HG03521 (cell line): ENCODE data around the gene ZBTB7A.

Experiments used
- ATAC-seq: cut with Tn5 transposase; IDR thresholded peaks from one replicate; pipeline ENCODE4 v1.9.1; 2021; ENCODE audit warnings: mild to moderate bottlenecking, moderate library complexity; ENCODE audit not compliant: unreplicated experiment

Gene ZBTB7A

DNA sequence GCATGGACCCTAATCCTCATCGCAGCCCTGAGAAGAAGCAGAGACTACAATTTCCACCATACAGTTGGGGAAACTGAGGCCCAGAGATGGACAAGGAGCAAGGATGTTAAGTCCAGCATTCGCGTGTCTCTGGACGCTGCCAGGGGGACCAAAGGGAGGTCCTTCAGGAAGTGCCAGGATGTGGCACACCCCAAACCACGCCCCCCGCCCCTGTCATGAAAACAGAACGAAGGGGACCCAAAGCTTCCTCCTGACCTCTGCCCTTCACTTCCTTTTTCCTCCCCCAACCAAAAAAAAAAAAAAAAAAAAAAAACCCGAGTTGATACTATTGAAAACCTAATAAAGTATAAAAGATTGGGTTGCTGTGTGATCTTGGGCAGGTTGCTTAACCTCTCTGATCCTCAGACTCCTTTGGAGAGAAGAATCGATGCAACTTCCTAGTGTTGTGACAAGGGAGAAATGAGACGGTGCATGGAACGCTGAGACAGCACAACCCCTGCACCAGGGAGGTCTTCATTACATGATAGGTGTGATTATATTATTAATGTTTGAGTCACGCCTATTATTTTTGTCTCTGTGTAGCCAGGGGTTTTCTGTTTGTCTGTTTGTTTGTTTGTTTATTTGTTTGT, 2.7 kb upstream of the ZBTB7A start:
- no peak for ATAC-seq

DNA sequence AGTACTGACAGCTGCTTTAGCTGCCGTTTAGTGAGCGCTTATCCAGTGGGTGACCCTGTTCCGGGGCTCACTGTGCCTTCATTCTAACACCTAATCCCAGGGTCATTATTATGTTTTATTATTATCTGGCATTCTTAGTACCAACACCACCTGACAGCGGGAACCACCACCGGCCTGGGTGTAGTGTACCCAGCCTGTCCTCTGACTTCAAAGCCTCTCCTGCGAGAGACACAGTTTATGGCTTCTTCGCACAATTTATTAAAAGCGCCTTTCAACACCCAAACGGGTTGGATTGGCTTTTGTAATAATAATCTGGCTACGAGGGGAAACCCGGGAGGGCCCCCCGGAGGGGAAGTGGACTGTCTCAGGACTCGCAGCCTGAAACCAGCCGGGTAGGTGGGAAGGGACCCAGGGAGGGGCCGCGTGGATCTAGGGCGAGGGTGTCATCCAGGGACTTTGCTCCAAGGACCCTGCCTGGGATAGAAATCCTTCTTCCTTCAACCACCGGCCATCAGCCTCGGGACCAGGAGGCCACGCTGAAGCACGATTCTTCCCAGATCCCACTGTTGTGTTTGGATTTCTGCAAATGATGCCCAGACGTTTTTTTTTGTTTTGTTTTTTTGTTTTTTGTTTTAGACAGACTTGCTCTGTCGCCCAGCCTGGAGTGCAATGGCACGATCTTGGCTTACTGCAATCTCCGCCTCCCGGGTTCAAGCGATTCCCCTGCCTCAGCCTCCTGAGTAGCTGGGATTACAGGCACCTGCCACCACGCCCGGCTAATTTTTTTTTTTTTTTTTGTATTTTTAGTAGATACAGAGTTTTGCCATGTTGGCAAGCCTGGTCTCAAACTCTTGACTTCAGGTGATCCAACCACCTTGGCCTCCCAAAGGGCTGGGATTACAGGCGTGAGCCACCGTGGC, 1.6 kb upstream of the ZBTB7A start:
- no peak for ATAC-seq

DNA sequence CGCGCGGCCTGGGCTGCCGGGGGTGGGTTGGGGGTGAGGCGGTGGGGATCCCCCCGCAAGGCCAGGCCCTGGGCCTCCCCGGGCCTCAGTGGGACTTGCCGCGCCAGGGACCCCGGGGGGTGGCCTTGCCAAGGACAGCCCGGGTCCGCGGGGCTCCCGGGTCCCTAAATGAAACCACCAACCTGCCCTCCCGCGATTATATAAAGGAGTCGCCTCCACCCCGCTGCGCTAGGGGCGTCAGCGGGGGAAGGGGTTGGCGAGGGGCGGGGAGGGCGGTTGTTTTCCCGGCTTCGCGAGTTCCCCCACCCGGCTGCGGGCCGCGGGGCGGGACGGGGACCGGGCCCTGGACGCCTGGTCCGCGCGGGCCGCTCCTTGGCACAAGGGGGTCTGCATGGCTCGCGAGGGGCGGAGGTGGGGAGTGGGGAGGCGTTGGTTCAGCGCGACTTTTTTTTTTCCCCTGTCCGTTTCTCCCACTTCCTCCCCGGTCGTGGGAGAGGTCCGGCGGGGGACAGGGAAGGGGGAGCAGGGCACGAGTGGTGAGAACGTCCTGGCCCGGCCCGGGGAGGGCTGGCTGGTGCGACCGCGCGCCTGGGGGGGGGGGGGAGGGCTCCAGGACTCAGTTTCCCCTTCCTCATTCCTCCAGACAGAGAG, 822 bp upstream of the ZBTB7A start:
- no peak for ATAC-seq

DNA sequence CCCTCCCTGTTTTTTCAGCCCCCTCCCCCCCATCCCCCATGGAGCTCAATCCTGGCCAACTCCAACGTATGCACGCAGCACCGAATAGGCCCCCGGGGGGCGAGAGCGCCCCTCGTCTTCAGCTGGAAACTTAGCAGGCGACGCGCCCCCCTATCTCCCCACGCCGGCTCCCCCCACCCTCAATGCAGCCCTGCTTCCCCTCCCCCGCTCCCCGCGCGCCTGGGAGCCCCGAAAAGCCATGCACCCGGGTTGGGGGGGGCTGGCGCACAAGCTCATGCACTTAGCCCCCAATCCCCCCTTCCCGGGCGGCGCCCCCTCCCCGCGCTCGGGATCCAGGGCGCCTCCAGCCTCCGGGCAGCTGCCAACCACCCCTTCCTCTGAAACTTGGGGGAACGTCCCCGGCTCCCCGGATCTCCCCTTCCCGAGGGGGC, 508 bp downstream of the ZBTB7A start:
- ATAC-seq: no peak

DNA sequence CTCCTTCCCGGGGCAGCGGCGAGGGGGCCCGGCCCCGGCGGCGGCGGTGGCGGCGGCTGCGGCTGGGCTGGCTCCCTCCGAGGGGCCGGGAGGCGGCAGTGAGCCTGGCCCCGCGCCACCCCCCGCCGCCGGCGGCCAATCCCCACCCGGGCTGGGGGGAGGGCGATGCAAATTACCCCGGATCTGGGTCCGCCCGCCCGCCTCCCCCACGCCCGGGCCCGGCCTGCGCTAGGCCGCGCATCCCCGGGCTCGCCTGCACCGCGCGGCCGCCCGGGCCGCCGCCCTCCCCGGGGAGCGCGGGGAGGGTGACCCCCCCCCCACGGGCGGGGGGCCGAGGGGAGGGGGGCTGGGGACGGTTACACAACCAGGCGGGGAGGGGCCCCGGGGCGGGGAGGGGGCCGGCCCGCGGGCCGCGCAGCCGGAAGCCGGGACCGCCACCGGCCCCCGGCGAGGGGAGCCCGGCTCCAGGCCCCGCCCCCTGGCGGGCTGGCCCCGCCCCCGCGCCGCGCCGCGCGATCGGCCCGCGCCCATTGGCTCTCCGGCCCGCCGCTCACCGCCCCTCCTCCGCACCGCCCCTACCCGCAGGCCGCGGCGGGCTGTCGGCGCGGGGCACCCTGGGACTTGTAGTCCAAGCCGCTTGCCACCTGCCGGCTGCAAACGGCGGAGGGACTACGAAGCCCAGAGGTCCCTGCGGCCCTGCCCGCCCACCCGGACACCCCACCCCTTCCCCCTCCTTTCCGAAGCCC, 1.1 kb downstream of the ZBTB7A start:
- ATAC-seq: peak; percentile 73

DNA sequence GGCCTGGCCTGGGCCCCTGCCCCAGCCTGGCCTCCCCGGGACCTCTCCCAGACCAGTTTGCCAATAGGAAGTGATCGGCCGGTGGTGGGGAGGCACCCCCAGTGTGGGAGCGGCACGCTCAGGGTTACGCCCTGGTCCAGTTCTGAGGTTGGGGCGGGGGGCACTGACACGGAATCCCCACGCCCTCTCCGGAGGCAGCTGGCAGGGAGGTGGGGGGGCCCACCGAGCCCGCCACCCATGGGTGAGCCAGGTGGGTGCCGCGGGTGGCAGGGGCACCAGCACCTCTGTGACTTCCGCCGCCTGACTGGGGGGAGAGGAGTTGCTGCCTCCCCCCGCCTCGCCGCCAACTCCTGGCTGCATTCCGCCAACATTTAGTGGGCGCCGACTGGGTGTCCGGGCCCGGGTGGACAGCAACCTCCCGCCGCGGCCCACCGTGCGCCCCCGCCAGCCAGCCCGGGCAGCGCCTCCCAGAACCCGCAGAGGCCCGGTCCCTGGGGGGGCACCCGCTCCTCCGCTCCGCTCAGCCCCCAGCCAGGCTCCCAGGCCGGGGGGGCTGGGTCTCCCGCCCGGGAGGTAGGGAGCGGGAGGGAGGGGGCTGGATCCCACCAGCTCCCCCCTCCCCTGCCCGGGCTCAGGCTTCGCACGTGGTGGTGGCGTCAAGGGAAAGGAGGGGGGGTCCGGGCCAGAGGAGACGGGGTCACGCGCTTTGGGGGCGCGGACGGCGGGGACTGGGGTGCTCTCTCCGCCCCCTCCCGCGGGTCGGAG, 2.0 kb downstream of the ZBTB7A start:
- peak; percentile 4 for ATAC-seq

DNA sequence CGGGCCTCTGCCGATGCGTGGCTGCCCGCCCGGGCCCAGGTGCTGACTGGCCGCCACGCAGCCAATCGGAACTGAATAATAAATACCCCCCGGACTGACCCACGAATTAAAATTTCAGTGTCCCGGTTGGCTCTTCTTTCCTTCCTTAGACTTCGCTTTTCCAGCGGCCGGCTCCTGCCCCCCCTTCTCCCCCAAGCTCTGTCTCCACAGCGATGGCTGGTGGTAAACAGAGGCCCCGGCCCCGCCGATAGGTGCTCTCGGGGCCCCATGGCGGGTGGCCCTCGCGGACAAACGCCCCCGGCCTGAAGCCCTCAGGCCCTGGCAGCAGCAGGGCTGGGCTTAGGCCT, 2.6 kb downstream of the ZBTB7A start:
- ATAC-seq: no peak

DNA sequence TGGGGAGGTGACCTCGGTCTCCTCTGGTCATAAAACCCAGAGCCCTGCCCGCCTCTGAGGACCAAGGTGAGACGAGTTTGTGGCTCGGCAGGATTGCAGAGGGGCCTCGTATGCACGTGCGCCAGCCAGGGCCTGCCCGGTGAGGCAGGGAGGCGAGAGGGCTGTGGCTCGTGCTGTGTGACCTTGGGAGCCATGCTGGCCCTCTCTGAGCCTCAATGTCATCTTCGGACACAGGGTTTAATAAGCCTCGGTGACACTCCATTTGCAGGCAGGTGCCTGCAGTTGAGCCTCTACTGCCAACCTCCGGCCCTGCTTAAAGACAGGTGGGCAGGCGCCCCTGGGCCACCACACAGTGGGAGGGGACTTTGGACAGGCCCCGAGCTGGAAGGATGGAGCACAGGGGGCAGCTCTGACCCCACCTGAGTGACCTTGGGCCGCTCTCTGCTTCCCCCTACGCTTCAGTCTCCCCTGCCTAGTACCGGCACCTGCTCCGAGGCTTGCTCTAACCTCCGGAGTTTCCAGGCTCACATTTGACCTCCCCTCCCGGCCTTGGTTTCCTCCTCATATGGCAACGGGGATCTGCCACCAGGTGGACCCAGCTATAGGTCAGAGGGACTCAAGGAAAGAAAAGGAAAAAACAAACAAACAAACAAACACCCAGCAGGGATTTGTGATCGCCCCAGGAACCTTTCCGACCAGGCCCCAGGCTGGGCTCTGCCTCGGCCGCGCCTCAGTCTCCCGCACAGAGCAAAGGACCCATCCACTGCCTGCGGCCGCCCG, 3.1 kb downstream of the ZBTB7A start:
- ATAC-seq: no peak

DNA sequence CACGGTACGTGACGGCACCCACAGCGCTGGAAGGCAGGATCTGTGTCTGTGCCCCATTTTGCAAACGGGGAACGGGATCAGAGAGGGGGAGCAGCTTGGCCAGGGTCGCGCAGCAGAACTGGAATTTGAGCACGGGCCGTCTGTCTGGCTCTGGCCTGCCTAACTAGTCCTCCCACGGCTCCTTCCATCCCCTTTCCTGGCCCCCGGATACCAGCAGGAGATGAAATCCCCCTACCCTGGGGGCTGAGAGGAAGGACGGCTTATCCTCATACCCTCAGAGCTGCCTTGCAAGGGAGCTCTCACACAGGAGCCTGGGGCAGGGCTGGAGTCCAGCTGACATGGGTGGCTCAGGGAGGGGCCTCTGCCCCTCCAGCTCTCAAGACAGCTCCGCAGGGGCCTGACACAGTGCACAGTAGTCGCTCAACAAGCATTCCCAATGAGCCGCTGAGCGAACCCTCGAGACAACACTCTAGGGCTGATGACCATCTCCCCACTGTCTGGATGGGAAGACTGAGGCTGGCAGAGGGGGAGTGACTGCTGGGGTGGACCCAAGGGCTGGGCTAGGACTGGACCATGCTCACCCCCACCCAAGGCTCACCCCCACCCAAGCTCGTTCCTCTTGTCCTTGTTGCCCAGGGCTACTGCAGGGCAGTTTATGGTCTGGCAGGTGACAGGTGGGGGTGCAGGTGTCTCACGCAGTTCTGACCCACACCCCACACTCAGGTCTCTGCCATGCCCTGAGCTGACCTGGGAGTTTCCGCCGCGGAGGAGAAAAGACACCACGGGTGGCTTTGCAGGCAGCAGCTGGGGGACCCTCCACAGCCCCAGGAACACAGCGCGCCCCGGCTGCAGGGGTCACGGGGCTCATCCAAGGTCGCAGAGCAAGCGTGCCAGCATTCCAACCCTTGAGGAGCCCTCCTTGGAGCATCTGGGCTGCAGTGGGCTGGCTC, 4.0 kb downstream of the ZBTB7A start:
- no peak for ATAC-seq

DNA sequence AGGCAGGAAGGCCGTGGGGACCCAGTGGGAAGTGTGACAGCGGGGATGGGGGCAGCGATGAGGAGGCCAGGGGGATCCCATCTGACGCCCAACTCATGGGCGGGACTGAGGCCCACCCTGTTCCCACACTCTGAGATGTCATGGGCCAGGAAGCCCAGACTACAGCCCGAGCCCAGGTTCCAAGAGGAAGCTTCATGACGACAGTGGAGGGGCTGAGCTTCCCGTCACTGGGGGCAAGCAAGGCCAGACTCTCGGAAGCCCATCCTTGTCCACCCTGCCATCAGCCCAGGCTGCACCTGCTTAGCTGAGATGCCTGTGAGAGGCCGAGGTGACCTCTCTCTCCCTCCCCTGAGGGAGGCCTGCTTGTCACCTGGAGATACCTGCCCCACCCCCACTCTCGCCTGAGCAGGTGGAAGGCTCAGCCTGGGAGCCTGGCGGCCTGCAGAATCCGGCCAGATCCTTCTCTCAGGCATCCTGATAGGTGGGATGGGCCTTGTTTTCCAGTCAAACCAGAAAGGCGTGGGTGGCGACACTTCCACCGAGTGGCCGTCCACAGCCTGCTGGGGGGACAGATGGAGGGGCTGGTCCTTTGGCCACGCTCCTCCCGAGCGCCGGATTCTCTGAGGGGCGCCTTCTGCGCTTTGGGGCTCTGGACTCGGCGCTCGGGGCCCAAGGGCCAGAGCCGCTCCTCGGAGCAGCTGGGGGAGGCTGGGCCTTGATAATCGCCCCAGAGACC, 4.8 kb downstream of the ZBTB7A start:
- no peak for ATAC-seq

DNA sequence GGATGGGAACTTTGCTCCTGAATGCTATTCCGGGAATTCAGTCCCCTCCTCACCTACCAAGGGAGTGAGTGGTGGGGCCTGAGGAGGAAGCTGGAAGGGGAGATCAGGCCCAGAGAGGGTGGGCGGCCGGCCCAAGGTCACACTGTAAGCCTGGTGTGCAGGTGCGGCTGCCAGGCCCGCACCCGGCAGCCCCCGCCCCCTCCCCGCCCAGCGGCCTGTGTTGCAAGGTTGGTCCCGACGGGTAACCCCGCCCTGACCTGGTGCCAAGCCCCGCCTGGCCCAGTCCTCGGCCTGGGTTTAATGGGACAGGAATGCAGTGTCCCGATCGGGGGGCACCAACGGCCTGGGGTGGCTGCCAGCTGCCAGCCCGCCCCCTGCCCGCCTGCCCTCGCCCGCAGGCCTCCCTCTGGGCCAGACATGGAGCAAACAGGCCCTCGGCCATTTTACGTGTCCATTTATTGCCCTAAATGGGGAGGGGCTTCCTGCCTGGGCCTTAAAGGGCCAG, 5.5 kb downstream of the ZBTB7A start:
- no peak for ATAC-seq

DNA sequence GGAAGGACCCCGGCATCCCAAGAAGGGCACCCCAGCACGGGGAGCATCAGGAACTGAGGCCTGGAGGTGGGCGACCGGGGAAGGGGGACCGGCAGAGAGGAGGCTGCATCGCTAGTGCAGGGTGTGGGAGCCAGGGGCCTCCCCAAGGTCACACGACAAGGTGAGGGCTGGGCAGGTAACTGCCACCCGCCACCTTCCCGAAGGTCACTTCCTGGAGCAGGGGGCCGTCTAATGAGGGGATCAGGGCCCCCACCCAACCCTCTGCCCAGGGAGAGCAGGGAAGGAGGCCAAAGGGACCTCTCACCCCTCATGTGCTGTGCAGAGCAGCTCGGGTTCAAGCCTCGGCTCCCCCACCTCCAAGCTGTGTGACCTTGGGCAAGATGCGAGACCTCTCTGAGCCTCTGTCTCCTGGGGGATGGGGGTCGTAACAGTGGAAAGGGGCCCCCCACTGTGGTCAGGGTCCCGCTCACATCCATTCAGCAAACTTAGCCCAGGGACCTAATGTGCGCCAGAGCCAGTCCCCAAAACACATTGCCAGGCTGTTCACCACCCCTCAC, 6.0 kb downstream of the ZBTB7A start:
- ATAC-seq: no peak

DNA sequence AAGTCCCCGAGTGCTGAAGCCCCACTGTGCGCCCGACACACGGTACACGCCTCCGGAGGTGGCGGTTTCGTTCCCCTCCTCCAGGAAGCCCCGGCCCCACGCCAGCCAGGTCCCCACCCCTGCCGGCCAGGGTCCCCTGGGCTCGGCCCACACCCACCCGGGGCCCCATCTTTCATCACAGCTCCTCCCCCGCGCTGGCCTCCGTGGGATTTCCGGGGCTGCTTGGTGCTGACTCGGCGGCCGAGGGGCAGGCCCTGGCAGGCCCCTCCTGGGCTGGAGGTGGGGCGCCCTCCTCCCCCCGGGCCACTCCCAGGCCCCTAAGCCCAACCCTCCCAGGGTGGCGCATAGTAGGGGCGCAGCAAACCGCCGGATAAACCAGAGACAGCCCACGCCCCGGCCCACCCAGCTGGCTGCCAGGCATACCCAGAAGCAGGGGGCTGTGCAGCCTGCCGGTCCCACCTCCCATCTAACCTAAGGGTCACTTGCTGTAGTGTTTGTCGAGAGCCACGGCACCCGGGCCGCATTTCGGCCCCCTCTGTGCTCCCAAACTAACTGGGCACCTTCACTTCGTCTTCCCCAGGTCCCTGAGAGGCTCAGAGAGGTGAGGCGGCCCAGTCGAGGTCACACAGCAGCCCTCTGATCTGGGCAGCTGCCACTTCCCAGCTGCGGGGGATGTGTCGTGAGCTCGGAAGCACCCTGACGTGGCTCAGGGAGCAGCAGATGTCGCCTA, 6.6 kb downstream of the ZBTB7A start:
- no peak for ATAC-seq

DNA sequence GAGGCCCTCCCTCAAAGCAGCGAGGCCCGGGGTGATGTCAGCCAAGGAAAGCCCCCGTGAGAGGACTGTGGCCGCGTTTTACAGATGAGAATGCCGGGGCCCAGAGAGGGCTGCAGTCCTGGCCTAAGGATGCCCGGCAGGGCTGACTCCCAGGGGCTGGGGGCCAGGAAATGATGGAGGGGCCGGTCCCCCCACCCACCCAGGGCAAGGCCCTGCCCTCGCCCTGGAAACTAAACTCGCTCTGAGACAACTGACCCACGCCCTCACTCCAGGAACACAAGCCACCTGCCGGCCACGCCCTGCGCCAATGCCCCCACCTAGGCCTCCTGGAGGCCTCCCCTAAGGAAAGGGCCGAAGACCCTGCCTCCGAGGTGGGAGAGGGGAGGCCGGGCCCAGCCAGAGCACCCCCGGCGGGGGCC, 7.2 kb downstream of the ZBTB7A start:
- ATAC-seq: no peak

DNA sequence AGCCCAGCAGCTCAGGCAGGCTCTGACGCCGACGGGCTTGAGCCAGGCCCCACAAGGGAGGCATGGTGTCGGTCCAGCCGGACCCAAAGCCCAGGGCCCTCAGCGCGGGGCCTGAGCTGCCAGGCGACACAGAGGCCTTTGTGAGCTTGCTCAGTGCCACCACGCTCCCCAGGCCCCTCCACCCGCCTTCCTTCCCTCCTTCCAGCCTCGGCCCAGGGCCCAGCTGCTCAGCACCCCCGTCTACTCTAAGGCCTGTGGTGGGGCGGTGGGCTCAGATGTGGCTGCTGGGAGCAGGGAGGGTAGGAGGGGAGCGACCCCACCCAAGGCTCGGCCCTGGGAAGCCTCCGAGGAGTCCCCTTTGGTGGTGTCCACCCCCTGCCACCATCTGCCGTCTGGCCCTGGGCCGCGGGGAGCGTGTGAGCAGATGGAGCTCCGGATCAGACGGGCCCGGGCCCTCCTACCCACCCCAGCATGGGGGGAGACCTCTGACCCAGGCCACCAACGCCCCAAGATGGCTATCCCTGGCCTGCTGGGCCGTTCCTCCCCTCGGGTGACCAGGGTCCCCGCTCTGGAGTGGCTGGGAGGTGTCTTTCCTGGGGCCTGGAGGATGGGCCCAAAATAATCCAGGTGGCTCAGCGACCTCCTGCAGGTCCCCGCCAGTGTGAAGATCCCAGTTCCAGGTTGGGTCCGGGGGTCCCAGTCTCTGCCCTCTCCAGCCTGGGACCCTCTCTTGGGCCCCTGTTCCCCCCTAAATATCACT, 7.8 kb downstream of the ZBTB7A start:
- no peak for ATAC-seq
